ENCODE results near the gene ADAMTS8. TPM values are rescaled to one million over a fixed set of nuclear protein-coding genes. Genes with fewer than 3 reads are reported as not detected.

The ADAMTS8 gene
- total RNA-seq, 1 experiment from 2014 or later, result 0.07 TPM

- DNase-seq (ENCODE audit: low read depth, low spot score), result no peak
- CTCF ChIA-PET, result interaction anchor here (0.7 to 5.8 kb wide), 11 partner anchors 9 to 460 kb away, joined by 3 to 150 read pairs (median 5); partner anchors contain the start of gene ADAMTS15
- no peak for ATAC-seq
Measured at GRCh38 chr11:130435671-130436070, 7.3 kb upstream of the ADAMTS8 start.

DNA sequence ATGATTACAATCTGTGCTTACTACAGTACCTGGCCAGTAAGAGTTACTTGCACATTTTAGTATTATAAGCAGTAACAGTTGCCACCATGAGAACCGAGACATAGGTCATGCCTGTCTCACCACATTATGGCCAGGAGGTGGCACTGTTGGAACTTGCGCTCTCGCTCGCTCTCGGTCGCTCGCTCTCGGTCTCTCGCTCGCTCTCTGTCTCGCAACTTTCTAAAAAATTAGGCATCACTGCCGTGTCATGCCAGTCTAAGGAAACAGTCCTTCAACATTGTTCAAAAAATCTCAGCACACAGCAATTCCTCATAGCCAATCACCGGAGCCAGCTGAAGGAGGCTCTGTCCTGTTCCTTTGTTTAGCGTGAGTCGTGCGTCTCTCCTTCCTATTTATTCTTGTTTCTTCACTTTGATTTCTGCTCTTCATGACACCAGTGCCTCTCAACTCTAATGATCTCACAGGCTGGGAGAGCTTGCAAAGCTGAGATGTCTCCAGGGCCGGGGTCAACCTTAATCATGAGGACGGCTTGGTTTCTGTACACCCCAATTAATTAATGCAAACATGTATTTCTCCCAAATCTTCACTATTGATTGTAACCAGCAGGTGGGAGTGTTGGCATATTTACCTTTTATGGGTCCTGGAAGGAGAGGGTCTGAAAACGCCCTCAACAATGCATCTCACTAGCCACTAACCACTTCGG, 6.3 kb upstream of the ADAMTS8 start:
- Histone ChIP-seq H4K20me1 (ENCODE audit: insufficient read depth) (no peaks in the 10 kb centered on the region), H3K4me2 (ENCODE audit: low read length) (peak overlapping the region; percentile 96), H3K27me3 (ENCODE audit: insufficient read depth, low read length) (peaks cover 7% of the 10 kb centered on the region; the same call in 1 of the 2 replicates), H3K9me2 (ENCODE audit: insufficient read depth) (no peaks in the 10 kb centered on the region), H3K4me1 (ENCODE audit: control insufficient read depth in 1 of 2, insufficient read depth in 2 of 2, low read length in 2 of 2) (peaks cover 0 to 3% of the 10 kb centered on the region in 2 experiments; a peak in 1 of 4 replicates), H3K27ac (ENCODE audit: low read depth, low read length) (no peak overlapping the region), H3K79me2 (ENCODE audit: insufficient read depth, low read length) (no peaks in the 10 kb centered on the region), H3K36me3 (ENCODE audit: control insufficient read depth in 1 of 2, insufficient read depth in 2 of 2, low read length in 2 of 2) (no peaks in the 10 kb centered on the region), H2AFZ (ENCODE audit: low read depth, low read length, poor library complexity, severe bottlenecking) (peak overlapping the region; percentile 100), H3K4me3 (replicated peaks in 1 of 2; ENCODE audit: low read depth in 1 of 2, low read length in 2 of 2) (peak overlapping the region; percentile 58 to 70), H3K9ac (ENCODE audit: low read length) (peak overlapping the region; percentile 33; the same call in 1 of the 2 replicates), H3K9me3 (ENCODE audit: control insufficient read depth in 1 of 2, insufficient read depth in 1 of 2, low read depth in 1 of 2, low read length in 2 of 2) (no peaks in the 10 kb centered on the region)
- ChIA-PET CTCF (interaction anchor here (0.6 to 5.8 kb wide), 12 partner anchors 10 to 460 kb away, joined by 3 to 150 read pairs (median 5); partner anchors contain the start of gene ADAMTS15), POLR2A (no interaction called here), RAD21 (ENCODE audit: low non-redundant PET in 1 of 2, low total read pairs in 2 of 2, uncharacterized antibody in 2 of 2, unreplicated experiment in 2 of 2) (interaction anchor here (0.7 to 1.5 kb wide), 6 partner anchors 303 to 427 kb away, joined by 3 to 9 read pairs (median 4); no protein-coding TSS in a partner anchor)
- peak; percentile 68 for DNase-seq (ENCODE audit: low read depth, low spot score)
- intact Hi-C loops (cut with micrococcal nuclease), result loop anchor here (1.0 to 10.0 kb wide), 5 partner anchors 230 to 1238 kb away; no protein-coding TSS in a partner anchor
- ATAC-seq, result peak; percentile 82
- BruUV-seq (replicated peaks), result no TSS peak
- TF ChIP-seq ZNF274 (IDR thresholded peaks at IDR 0.05; ENCODE audit: low read depth, low read length) (no peak), ATF3 (IDR thresholded peaks at IDR 0.05) (no peak), EZH2 (IDR thresholded peaks at IDR 0.05) (no peak), RAD21 (IDR thresholded peaks at IDR 0.05; ENCODE audit: low read depth) (peak; percentile 91), POLR2A (IDR thresholded peaks at IDR 0.05; ENCODE audit: borderline replicate concordance, extremely low read depth, insufficient read depth, insufficient read length) (no peak), YY1 (IDR thresholded peaks at IDR 0.05; ENCODE audit: extremely low read depth, insufficient replicate concordance, low read depth, low read length) (no peak), ZFX (IDR thresholded peaks at IDR 0.05) (no peak), POLR2AphosphoS5 (IDR thresholded peaks at IDR 0.05; ENCODE audit: low read depth, low read length) (no peak), TCF7L2 (IDR thresholded peaks at IDR 0.05; ENCODE audit: borderline replicate concordance, extremely low read depth, insufficient read depth, insufficient read length) (no peak), SP1 (IDR thresholded peaks at IDR 0.05; ENCODE audit: low read depth) (no peak)
- TF ChIP-seq, protein P1, sequence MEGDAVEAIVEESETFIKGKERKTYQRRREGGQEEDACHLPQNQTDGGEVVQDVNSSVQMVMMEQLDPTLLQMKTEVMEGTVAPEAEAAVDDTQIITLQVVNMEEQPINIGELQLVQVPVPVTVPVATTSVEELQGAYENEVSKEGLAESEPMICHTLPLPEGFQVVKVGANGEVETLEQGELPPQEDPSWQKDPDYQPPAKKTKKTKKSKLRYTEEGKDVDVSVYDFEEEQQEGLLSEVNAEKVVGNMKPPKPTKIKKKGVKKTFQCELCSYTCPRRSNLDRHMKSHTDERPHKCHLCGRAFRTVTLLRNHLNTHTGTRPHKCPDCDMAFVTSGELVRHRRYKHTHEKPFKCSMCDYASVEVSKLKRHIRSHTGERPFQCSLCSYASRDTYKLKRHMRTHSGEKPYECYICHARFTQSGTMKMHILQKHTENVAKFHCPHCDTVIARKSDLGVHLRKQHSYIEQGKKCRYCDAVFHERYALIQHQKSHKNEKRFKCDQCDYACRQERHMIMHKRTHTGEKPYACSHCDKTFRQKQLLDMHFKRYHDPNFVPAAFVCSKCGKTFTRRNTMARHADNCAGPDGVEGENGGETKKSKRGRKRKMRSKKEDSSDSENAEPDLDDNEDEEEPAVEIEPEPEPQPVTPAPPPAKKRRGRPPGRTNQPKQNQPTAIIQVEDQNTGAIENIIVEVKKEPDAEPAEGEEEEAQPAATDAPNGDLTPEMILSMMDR (IDR thresholded peaks at IDR 0.05 in 2 of 3, conservative IDR thresholded peaks at IDR 0.05 in 1 of 3; ENCODE audit: borderline replicate concordance in 1 of 3, insufficient read depth in 1 of 3, low read depth in 2 of 3, low read length in 2 of 3), result peak; percentile 76 to 97 (median 86)
- TF ChIP-seq, protein P2, sequence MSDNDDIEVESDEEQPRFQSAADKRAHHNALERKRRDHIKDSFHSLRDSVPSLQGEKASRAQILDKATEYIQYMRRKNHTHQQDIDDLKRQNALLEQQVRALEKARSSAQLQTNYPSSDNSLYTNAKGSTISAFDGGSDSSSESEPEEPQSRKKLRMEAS (IDR thresholded peaks at IDR 0.05), result 0 out of 2 replicates have a peak, but pooled peaks have one; percentile 18

More at GRCh38 chr11:130435671-130436070, 7.3 kb upstream of the ADAMTS8 start:
- ChIA-PET POLR2A (no interaction called here), RAD21 (ENCODE audit: low non-redundant PET in 1 of 2, low total read pairs in 2 of 2, uncharacterized antibody in 2 of 2, unreplicated experiment in 2 of 2) (interaction anchor here (1.0 to 1.5 kb wide), 4 partner anchors 391 to 426 kb away, joined by 4 to 9 read pairs (median 6); no protein-coding TSS in a partner anchor)
- Histone ChIP-seq H3K27ac (ENCODE audit: low read depth, low read length) (no peak overlapping the region), H2AFZ (ENCODE audit: low read depth, low read length, poor library complexity, severe bottlenecking) (no peak overlapping the region), H3K4me3 (replicated peaks in 1 of 2; ENCODE audit: low read depth in 1 of 2, low read length in 2 of 2) (no peak overlapping the region), H3K4me1 (ENCODE audit: control insufficient read depth in 1 of 2, insufficient read depth in 2 of 2, low read length in 2 of 2) (peaks cover 0 to 3% of the 10 kb centered on the region in 2 experiments; a peak in 1 of 4 replicates), H3K27me3 (ENCODE audit: insufficient read depth, low read length) (no peaks in the 10 kb centered on the region; the same call in 1 of the 2 replicates), H3K9ac (ENCODE audit: low read length) (no peak overlapping the region), H3K36me3 (ENCODE audit: control insufficient read depth in 1 of 2, insufficient read depth in 2 of 2, low read length in 2 of 2) (no peaks in the 10 kb centered on the region), H3K79me2 (ENCODE audit: insufficient read depth, low read length) (no peaks in the 10 kb centered on the region), H3K4me2 (ENCODE audit: low read length) (no peak overlapping the region), H3K9me3 (ENCODE audit: control insufficient read depth in 1 of 2, insufficient read depth in 1 of 2, low read depth in 1 of 2, low read length in 2 of 2) (no peaks in the 10 kb centered on the region), H3K9me2 (ENCODE audit: insufficient read depth) (no peaks in the 10 kb centered on the region), H4K20me1 (ENCODE audit: insufficient read depth) (no peaks in the 10 kb centered on the region)
- intact Hi-C loops (cut with micrococcal nuclease), result loop anchor here (1.0 to 10.0 kb wide), 4 partner anchors 229 to 651 kb away; no protein-coding TSS in a partner anchor
- TF ChIP-seq YY1 (IDR thresholded peaks at IDR 0.05; ENCODE audit: extremely low read depth, insufficient replicate concordance, low read depth, low read length) (no peak), ATF3 (IDR thresholded peaks at IDR 0.05) (no peak), EGR1 (IDR thresholded peaks at IDR 0.05; ENCODE audit: low read depth) (no peak), SIN3A (IDR thresholded peaks at IDR 0.05; ENCODE audit: low read depth) (no peak)
- TF ChIP-seq, protein P2 (IDR thresholded peaks at IDR 0.05), result no peak
- no TSS peak for BruUV-seq (replicated peaks)

All from HCT116 (cell line).